Measurements from ENCODE around the gene IFT80.
"Not testable (repeated sequence)": the region's sequence is repeated elsewhere in the genome, so short reads cannot be mapped to it uniquely, and the experiment has no call there.

The IFT80 gene

DNA sequence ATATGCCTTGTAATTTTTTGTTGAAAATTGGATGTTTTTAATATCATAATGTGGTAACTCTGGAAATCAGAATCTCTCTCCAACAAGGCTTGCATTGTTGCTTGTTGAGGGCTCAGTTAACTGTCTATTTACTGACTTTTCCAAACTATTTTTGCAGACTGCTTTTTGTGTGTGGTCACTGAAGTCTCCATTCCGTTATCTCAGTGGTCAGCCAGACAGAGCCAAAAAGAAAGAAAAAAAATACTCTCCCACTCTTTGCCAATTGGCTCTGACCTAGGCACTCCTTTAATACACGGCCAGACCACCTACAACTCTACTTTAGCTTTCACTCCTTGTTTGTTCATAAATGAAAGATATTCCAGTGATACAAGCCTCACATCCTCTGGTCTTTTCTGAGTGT is 52.5 kb downstream of the IFT80 start:
- no peak for DNase-seq

- DNase-seq = peak; percentile 6
These were observed 55.9 kb downstream of the IFT80 start for GRCh38 chr3:160343132-160343531.

DNA sequence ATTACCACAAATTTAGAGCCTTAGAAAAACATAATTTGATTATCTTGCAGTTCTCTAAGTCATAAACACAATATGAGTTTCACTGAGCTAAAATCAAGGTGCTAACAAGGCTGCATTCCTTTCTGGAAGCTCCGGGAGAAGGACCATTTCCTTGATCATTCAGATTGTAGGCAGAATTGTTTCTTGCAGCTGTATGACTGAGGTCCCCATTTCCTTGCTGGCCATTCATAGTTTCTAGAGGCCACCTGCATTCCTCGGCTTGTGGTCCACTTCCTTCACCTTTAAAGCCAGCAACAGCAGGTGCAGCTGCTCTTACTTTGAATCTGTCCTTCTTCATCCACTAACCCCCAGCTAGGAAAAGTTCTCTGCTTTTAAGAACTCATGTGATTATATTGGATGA is 58.7 kb downstream of the IFT80 start:
- DNase-seq = no peak

DNA sequence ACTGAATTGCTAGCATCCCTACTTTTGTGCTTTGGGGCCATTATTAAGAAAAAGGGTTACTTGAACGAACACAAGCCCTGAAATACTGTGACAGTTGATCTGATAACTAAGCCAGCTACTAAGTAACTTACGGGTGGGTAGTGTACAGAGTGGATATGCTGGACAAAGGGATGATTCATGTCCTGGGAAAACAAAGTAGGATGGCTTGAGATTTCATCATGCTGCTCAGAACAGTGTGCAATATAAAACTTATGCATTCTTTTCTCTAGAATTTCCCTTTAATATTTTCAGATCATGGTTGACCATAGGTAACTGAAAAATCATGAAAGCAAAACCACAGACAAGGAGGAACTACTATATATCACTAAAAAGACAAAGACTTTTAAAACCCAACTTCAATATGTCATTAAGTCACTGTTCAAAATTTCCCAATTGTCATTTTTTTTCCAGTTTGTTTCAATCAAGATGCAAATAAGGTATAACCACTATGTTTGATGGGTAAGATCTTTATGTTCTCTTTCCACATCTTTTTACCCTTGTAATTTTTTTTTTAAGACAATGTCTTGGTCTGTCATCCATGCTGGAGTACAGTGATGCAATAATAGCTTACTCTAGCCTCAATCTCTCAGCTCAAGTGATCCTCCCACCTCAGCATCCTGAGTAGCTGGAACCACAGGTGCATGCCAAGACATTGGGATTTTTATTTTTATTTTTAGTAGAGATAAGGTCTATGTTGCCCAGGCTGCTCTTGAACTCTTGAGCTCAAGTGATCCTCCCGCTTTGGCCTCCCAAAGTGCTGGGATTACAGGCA is 67.7 kb downstream of the IFT80 start:
- DNase-seq = no peak

DNA sequence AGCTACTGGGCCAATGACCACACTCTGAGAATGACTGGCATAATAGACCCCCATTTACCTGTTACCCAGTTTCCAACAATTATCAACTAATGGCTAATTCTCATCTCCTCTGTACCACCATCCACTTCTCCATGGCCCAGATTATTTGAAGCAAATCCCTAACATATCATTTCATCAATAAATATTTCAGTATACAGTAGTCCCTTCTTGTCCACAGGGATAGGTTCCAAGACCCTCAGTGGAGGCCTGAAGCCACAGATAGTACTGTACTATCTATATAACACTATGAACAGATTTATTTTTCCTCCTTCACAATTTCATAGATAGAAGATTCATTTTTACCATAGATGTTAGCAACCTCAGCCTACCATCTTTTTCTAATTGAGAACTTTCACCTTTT is 68.3 kb downstream of the IFT80 start:
- no peak for DNase-seq

GRCh38 chr3:160330109-160330508 is 68.9 kb downstream of the IFT80 start:
- DNase-seq = no peak

DNA sequence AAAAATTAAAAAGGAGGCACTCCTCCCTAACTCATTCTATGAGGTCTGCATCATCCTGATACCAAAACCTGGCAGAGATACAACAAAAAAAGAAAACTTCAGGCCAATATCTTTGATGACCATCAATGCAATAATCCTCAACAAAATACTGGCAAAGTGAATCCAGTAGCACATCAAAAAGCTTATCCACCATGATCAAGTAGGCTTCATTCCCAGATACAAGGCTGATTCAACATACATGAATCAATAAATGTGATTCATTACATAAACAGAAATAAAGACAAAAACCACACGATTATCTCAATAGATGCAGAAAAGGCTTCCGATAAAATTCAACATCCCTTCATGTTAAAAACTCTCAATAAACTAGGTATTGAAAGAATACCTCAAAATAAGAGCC is 72.7 kb downstream of the IFT80 start:
- not testable (repeated sequence) for DNase-seq

GRCh38 chr3:160321821-160322220 is 77.2 kb downstream of the IFT80 start:
- not testable (repeated sequence) for DNase-seq

DNA sequence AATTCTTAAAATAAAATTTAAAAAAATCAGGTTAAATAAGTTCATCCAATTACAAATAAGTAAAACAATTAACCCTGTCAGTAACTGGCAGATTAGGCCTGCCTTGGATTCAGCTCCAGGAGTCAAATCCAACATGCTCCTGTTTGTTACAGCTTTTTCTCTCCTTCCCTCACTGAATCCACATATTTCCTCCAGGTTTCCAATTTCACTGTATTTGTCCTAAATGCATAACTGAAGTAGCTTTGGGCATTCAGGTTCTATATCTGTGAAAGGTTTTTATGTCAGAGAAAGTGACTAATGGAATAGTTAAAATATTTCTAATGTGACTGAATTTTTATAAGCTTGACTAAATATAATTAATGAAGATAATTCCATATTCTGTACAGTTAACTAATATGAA is 79.7 kb downstream of the IFT80 start:
- no peak for DNase-seq

GRCh38 chr3:160314995-160315394 is 84.0 kb downstream of the IFT80 start:
- DNase-seq = no peak

DNA sequence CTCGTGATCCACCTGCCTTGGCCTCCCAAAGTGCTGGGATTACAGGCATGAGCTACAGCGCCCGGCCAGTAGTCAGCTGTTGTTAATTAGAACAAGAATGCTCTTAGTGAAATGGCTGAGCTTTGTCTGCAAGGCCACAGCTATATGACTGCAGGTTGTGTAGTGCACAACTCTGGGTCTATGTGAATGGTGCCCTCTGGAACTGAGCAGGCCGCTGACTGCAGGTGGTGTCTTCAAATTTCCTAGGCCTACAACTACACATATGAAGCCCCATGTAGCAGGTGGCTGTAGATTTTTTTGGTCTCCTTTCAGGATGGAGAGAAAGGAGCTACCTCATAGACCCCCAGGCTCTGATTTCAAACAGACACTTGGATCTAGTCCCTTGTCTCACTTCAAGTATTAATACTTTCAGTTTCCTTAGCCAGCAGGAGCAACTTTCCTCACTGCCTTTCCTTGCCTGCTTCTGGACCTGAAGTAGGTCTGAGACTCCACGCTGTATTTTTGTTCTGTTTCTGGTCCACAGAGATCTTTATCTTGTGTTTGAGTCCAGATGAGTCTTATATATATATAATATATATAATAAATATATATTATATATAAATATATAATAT is 86.9 kb downstream of the IFT80 start:
- DNase-seq = no peak

DNA sequence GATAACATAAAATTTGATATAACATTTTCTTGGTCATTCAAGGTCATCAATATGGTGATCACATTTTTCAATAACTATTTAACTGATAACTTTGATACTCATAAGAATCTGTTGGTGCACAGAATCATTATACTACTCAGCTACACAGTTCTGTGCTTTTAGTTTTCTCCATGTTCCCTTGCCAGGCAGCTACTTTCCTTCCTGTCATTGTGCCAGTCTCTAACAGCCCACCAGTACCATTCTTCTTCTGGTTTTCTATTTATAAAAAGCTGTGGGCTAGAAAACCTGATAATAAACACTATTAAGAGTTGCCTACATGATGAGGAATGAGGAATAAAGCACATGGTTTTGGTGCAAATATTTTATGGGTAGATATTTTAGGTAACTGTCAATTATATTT is 96.2 kb downstream of the IFT80 start:
- no peak for DNase-seq

GRCh38 chr3:160296591-160296990 is 102.4 kb downstream of the IFT80 start:
- DNase-seq = no peak

DNA sequence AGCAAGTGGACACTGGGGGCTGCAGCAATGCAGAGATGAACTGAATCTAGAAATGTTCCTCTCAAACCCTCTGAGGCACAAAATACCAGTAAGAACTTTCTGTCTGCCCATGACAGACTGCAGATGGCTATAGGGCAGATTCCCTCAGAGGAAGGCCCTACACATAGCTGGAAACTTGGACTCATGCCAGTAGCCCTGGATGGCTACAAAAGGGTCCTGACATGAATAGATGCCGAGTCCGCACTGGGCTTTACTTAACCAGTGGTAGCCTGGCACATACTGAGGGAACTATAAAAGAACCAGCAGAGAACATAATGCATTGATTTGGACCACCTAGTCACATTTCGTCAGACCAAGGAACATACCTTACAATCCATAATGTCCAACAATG is 107.1 kb downstream of the IFT80 start:
- no peak for DNase-seq

- no peak for DNase-seq
These were observed 107.6 kb downstream of the IFT80 start for GRCh38 chr3:160291290-160291908.

- DNase-seq = no peak
These were observed 111.4 kb downstream of the IFT80 start for GRCh38 chr3:160287666-160288065.

DNA sequence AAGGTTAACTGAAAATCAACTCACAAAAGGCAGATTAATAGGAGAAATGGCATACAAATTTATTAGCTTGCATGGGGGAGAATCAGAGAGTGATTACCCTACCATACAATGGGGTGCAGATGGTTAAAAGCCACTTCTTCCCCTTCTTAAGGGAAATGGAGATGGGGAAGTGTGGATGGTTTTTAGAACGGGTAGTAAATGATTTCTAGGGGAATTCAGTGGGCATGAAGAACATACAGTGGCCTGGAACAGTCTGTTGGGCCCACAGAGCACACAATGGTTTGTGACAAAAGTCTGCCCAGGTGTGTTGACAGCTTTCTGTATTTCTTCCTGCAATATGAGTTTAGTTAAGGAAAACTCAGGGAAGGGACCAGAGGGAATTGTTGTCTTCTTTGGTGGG is 112.8 kb downstream of the IFT80 start:
- no peak for DNase-seq

- DNase-seq = no peak
These were observed 118.2 kb downstream of the IFT80 start for GRCh38 chr3:160280836-160281235.

DNA sequence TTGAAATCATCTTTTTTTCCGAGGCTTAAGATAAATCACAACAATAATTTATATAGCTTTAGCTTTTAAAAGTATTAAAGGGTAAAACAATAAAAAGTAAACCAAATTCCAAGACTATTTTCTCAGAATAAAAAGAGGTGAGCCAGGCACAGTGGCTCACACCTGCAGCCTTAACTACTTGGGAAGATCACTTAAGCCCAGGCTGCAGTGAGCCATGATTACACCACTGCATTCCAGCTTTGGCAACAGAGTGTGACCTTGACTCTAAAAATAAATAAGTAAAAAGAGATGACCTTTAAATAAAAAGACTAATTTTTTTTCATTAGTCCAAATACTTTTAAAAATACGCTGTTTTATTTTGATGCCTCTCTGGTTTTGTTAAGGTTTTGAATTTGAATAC is 119.4 kb downstream of the IFT80 start:
- DNase-seq = no peak

- no peak for DNase-seq
These were observed 120.8 kb downstream of the IFT80 start for GRCh38 chr3:160278210-160278609.

DNA sequence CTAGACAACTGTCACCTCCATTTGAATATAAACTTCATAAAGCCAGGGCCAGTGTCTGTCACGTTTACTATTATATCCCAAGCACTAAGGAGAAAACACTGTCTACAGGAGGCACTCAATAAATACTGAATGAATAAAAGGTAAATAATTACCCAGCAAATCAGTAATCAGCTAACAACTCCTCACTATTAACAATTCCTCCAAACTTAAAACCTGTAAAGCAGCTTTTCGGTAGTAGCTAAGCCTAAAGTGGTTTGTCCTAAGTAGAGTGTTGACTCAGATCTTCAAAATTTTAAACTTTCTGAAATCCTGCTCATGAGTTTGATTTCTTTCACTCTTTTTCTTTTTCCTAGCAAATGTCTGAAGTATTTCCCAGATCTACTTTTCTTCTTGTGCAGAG is 133.9 kb downstream of the IFT80 start:
- no peak for DNase-seq

- no peak for DNase-seq
These were observed 138.3 kb downstream of the IFT80 start for GRCh38 chr3:160260587-160261270.

GRCh38 chr3:160259589-160259988 is 139.4 kb downstream of the IFT80 start:
- DNase-seq = no peak

- no peak for DNase-seq
These were observed 141.4 kb downstream of the IFT80 start for GRCh38 chr3:160257606-160258005.

All from NCI-H1092 treated with DMSO at 0.1 percent for 48 hours (cell line).